NCI-H2196 treated with DMSO at 0.1 percent for 48 hours (cell line): ENCODE results near the gene CNTN2.
A peak's percentile ranks its signal among the peaks of the same experiment; 100 is the strongest.

ENCODE experiments used
- DNase-seq: peaks from one replicate; lab custom pipeline; 2025; ENCODE audit not compliant: unreplicated experiment; lab: John Stamatoyannopoulos, UW

CNTN2 gene, protein sequence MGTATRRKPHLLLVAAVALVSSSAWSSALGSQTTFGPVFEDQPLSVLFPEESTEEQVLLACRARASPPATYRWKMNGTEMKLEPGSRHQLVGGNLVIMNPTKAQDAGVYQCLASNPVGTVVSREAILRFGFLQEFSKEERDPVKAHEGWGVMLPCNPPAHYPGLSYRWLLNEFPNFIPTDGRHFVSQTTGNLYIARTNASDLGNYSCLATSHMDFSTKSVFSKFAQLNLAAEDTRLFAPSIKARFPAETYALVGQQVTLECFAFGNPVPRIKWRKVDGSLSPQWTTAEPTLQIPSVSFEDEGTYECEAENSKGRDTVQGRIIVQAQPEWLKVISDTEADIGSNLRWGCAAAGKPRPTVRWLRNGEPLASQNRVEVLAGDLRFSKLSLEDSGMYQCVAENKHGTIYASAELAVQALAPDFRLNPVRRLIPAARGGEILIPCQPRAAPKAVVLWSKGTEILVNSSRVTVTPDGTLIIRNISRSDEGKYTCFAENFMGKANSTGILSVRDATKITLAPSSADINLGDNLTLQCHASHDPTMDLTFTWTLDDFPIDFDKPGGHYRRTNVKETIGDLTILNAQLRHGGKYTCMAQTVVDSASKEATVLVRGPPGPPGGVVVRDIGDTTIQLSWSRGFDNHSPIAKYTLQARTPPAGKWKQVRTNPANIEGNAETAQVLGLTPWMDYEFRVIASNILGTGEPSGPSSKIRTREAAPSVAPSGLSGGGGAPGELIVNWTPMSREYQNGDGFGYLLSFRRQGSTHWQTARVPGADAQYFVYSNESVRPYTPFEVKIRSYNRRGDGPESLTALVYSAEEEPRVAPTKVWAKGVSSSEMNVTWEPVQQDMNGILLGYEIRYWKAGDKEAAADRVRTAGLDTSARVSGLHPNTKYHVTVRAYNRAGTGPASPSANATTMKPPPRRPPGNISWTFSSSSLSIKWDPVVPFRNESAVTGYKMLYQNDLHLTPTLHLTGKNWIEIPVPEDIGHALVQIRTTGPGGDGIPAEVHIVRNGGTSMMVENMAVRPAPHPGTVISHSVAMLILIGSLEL

DNA sequence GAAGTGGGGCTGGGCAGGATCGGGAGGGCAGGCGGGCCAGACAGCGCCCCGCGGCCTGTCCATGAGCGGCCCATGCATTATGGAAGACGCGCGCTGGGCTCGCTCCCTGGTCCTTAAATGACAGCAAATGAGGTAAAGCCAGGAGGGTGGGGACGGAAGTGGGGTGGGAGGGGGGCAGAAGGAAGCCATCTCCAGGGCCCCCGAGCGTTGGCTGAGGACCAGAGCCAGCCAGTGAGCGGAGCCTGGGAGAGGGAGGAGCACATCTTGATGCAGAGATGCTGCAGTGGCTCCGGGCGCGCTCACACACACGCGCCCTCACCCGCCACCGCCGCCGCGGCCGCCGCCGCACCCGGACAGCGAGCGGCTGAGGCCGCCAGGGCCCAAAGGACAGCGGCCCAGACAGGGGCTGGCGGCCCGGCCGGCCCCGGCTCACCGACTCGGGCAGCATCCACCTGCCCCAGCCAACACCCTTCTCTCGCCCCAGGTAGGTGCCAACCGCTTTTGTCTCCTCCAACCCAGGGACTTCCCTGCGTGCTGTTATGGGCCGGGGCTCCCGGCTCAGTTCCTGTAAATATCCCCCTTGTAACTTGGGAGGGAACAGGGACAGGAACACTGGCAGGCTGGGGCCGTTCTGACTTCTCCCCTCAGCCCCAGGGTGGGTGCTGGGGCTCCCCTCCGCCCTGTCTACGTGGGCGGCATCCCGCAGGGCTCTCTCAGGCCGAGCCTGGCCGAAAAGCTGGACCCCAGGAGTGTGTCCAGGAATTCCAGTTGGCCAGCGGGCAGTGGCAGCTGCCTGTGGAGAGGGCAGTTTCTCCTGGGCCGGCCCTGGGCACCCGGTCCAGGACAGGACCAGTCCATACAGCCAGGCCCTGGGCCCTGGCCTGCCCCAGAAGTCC is at the start of gene CNTN2:
Gene CNTN2 (plus strand): TSS at position 302 of the 896 bp plus-strand sequence. CDS start 9,974 bp downstream, outside the sequence.
- DNase-seq = no peak

DNA sequence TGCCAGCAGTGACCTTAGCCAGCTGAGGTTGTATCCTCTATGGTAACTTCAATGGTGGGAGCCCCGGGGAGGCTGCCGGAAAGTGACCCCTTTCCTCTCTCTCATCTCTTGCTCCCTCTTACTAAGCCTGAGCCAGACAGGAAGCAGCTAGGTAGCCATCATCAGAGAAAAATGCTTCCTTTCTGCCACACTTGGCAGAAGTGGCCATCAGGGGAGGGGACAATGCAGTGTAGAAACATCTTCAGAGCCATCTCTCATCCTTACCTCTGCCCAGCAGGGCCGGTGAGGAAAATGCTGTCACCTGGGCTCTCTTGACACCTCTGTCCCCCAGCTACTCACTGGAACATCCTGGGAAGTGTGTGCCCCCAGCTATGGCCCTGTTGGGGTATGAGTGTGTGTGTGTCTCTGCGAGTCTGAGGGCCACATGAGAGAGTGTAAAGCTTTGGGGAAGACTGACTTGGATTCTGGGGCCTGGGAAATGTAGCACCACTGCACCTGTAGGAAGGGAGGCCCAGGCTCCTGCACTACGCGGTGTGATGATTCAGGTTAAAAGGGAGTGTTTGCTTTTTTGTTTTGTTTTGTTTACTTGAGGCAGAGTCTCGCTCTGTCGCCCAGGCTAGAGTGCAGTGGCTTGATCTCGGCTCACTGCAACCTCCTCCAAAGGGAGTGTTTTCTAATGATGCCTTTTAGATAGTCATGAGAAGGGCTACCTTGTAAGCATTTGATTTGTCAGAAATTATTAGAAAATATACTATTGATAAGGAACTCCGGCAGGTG is 48.7 kb upstream of the CNTN2 start:
- DNase-seq = no peak

DNA sequence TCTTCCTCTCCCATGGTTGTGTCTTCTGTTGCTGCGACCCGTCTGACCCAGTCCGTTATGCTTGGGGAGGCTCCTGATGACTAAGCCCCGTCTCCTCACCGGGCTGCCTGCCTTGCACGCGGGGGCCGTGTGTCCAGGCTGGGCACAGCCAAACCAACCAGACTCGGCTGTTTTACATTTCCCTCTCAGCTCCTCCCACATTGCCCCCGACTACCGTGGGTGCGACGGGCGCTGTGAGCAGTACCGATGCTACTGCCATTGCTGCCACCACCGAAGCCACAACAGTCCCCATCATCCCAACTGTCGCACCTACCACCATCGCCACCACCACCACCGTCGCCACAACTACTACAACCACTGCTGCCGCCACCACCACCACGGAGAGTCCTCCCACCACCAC is 46.0 kb upstream of the CNTN2 start:
- no peak for DNase-seq

DNA sequence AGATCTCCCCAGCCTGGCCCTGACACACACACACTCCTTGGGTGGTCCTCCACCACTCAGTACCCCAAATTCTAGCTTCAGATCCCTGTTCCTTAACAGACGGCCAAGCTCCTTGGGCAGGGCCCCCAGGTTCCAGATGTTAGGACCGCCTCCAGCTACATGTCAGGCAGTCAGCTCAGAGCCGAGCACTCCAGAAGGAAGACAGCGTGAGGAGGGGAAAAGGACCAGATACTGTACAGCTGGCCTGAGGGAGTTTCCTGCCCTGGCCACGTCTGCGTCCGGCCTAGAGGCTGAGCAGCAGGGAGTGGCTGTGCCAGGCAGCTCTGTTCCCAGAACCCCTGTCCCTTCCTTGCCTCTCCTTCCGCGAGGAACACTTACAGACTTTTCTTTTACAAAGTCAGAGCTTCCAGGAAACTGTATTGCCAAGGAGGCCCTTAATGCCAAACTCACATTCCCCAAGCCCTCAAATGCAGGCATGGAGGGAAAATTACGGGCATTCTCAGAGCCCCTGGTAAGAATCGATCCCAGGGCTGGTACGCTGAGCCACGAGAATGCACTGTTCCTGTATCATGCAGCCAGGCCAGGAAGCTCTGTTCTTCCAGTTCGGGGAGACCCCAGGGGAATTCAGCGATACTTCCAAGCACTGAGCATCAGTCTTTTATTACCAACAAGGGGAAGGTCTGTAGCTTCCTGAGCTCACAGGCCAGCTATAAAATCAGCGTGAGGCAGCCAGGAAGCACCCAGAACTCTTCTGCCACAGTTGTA is 45.2 kb upstream of the CNTN2 start:
- DNase-seq = no peak

DNA sequence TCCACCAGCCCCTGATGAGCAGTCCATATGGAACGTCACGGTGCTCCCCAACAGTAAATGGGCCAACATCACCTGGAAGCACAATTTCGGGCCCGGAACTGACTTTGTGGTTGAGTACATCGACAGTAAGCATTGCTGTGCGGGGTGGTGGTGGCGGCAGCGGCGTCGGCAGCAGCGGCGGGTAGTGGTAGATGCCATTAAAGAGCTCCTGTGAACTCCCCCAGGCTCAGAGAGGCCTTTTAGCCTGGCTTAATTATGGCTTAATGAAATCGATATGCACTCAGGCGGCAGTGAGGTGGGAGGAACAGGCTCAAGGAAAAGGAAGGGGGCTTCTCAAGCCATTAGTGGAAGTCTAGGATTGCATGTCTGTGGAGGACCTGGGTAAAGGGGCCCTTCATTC is 41.9 kb upstream of the CNTN2 start:
- DNase-seq = no peak

DNA sequence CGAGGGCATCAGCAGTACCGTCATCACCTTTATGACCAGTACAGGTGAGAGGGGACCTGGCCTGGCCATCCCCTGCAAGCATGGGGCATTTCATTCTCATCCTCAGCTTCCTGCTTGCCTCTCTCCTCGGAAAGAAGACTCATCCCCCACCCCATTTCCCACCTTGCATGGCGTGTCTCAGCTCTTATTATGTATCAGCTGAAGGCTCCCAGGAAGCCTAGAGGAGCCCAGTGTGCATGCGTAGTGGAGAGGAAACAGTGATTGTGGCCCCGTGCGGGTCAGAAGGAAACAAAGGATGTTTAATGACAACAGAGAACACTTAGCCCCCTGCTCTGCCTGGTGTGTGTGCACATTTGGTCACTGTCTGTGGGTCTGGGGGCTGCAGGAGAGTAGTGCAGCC is 40.3 kb upstream of the CNTN2 start:
- DNase-seq = no peak

DNA sequence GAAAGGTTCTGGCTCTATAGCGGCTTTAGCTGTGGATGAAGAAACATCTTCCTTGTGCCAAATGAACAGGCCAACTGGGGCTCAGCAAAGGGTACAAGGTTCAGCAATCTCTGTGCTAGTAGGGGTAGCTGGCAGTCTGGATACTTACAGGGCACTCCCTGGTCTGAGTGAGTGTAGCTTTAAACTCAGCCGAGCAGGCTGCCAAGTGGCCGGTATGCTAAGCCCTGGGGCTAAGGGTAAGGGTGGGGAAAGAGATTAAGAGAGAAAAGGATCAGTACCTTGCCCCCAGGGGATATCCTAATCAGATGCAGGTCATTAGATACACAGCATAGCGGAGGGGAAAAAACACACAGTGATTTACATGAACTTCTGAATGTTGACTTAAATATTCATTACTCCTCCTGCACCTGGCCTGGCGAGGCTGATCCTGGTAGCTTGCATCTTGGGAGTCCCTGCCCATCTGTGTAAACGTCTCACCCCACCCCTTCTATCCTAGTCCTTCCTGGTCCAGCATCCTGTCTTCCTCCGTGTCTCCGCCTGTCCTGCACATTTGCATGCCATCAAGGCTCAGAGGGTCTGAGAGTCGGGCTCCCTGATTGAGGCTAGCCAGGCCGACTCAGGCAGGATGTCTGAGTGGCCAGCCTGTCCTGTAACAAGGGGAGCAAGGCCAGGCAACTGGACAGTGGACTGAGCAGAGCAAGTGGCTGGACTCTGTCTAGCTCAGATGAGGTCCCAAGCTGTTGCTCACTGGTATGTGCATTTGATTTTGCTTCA is 39.5 kb upstream of the CNTN2 start:
- no peak for DNase-seq

DNA sequence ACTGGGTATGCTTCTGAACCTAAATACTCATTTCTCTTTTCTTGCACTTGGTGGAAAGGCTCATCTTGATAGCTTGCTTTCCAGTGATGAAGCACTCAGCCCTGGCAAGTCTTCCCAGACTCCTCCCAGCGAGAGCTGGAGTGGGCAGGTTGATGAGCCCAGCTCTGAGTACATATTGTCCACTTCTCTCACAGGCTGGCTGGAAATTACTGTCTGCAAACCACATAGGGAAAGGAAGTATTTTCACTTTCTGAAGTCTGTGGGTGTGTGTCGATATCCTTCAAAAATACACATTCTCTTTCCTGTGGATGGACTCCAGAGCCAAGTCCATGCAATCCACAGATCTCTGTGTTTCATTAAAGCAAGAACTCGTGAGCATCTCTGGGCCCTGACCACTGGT is 38.7 kb upstream of the CNTN2 start:
- DNase-seq = no peak

DNA sequence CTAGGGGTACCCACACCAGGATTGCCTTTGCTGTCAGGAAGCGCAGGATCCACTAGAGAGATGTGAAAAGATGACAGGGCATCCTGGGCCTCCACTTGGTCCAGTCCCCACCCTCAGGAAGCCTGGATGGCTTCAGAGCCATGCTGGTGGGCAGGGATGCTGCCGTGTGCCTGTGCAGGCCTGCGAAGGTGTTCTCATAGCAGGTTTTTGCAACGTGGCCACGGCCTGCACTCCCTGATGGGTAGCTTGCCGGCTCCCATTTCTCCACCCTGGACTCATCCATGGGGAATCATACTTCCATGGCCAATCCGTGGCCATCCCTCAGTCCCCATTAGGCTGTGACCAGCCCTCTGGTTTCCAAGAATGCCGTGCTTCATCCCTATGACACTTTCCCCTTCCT is 34.1 kb upstream of the CNTN2 start:
- DNase-seq = no peak

DNA sequence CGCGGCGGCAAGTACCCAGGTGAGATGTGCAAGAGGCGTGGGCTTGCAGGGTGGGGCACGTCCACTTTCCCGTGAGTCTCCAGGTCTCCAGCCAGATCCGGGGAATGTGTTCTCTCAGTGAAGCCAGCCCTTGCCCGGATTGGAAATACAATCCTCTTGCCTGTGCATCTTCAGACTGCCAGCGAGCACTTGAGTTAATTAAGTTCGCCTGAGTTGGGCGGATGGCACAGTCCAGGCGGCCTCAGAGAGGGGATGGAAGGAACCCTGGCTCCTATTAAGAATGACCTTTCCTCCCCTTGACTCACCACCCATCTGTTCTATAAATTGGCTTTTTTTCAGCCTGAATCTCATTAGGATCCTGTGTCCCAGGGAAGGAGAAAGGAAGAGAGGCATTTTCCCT is 33.3 kb upstream of the CNTN2 start:
- no peak for DNase-seq

DNA sequence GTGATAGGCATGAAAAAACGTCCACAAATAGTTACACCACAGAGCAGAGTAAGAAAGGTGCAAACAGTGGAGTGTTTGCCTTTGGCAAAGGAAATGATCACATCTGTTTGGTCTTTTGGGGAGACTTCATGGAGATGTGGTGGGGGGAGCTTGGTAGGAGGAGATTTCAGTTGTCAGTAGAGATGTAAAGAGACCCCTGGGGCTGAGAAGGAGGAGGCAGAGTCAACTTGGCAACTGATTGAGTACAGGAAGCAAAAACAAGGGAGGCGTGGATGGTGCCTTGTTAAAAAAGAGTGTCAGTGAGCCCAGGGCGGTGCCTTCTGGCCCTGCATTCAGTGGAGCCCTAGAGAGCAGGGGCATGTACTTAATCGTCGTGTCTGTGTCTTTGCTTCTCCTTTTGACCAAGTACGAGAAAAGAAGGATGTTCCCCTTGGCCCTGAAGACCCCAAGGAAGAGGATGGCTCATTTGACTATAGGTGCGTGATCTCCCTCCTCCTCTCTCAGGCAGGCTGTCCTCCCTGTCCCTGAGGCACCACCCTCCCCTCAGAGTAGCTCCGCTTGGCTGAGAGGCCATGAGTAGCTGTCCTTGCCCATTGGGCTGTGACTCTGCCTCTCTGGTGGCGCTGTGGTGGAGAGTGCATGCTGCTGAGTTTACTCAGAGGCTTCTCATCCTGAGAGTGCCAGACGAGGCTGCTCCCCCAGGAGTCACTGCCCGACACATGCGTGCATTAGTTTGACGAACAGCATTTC is 30.4 kb upstream of the CNTN2 start:
- DNase-seq = no peak

DNA sequence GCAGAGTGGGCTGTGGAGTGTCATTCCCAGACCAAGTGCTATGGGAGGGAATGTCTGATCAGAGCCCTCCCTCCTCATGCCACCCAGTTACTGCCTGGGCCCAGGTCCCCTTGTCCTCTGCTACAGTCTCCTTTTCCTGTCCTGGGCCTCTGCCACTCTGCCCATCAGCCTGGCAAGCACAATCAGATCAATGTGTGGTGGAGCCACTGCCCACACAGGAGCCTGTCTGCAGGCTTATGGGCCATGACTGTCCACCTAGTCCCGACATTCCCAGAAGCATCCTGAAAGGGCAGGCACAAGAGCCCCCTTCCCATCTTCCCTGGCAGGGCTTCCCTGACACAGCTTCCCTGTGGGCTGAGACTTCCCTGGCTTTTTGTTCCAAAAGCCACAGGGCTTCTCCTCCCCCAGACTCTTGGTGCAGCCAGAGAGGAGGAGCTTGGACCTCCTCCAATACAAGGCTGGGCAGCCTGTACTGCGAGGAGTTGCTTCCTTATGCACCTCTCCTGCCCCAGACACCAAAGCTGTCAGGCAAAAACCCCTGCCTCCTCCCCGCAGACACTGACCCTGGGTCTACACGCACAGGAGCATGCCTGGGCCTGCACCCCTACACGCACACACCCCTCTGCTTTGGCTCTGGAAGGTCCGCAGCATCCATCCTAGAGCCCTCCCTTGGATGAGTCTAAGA is 29.2 kb upstream of the CNTN2 start:
- DNase-seq = peak; percentile 34

DNA sequence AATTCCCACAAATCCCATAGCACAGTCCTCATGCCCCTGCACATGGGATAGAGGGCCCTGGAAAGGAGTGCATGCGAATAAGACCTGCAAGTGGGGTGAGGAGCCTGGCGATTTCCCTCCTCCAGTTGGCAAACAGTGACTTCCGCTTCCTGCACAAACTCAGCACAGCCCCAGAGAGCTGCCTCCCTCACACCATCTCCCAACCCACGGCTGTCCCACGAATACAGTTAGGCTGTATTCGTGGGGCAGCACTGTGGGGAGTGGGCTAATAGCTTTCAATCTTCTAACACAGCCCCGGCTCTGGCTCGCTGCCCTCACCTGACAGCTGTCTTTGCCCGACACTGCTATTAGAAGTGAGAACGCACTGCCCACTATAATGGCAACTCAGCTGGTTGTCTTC is 28.2 kb upstream of the CNTN2 start:
- no peak for DNase-seq

DNA sequence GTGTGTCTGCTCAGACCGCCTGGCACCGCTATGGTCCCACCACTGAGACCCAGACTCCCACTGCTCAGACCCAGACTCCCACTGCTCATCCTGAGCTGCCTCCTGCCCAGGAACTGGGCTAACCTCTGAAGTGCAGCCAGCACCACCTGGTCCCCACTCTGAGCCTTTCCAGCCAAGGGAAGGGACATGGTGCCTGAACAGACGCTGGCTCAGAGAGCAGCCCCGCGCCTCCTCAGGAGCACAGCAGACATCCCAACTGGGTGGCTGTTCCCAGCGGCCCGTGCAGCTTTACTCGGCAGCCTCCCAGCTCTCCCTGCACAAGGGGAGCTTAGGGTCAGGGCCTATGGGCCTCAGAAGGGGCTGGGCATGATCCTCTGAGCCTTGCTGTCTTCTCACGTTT is 27.8 kb upstream of the CNTN2 start:
- no peak for DNase-seq

DNA sequence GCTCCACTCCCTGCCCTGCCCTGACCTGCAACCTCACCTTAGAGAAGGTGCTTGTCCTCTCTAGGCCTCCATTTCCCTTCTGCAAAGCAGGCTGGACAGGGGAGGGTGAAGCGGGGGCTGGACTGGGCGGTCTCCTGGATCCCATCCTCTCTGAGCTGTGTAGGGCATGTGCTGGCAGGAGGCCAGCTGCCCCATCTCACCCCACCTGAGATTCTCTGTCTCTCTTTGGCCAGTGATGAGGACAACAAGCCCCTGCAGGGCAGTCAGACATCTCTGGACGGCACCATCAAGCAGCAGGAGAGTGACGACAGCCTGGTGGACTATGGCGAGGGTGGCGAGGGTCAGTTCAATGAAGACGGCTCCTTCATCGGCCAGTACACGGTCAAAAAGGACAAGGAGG is 26.9 kb upstream of the CNTN2 start:
- no peak for DNase-seq

DNA sequence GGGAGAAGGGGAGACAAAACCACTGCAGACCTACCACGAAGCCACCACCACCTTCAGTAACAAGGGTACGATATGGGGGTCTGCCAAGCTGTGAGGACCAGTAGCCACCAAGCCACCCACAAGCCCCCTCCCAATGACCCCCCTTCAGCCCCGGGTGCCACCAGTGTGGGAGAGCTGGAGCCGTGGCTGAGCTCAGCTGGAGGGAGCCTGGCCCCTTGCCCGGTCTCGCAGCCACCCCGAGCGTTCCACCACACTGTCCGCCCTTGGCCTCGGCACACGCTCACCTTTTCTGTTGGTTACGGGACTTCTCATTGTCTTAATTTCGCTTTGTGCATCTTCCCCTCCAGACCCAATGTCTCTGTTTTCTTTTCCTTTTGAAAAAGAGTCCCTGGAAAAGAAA is 26.4 kb upstream of the CNTN2 start:
- DNase-seq = no peak

DNA sequence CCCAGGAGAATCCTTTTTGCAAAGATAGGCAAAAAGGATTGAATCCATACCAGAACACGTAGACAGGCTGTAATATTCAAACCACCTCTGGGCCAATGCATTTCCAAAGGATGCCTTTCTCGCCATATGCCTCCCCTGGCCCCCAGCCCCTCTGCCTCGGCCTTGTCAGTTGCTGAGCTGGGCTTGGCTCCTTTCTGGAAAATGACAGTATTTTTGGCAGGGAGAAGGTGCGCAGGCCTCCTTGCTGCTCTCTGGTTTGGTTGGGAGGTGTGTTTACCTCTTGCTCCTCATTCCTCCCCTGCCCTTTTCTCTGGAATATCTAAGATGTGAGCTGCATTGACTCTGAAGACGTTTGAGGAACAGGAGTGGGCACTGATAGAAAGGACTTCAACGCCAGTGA is 26.0 kb upstream of the CNTN2 start:
- DNase-seq = no peak
